HEK293T (cell line): ENCODE measurements around the gene HIVEP3.

ENCODE experiments used
- CTCF ChIA-PET: fragments of 350-600 bp; formaldehyde crosslinking; extraction: SDS; loops from one replicate; lab custom pipeline; 2021; ENCODE audit warnings: antibody characterized with exemption, inconsistent platforms; lab: Yijun Ruan, JAX
- POLR2A ChIA-PET: fragments of 350-600 bp; formaldehyde crosslinking; extraction: SDS; loops from one replicate; lab custom pipeline; 2020; ENCODE audit warnings: antibody characterized with exemption, inconsistent platforms; lab: Yijun Ruan, JAX
- DNase-seq: peaks from one replicate; pipeline ENCODE4 v3.0.0; 2012; ENCODE audit warnings: mixed read lengths; ENCODE audit errors: extremely low spot score
- ARNT ChIP-seq: fragments of 450-650 bp; IDR thresholded peaks from 2 replicates; pipeline ENCODE4 v1.6.1; 2017; ENCODE audit warnings: mild to moderate bottlenecking
- BHLHE40 ChIP-seq: fragments of 450-650 bp; IDR thresholded peaks from 2 replicates; pipeline ENCODE4 v1.6.1; 2016; ENCODE audit warnings: mild to moderate bottlenecking, moderate library complexity, borderline replicate concordance
- CTBP1 ChIP-seq: fragments of 450-650 bp; IDR thresholded peaks from 2 replicates; pipeline ENCODE4 v1.6.1; 2016; ENCODE audit warnings: borderline replicate concordance
- ELF4 ChIP-seq: fragments of 450-650 bp; IDR thresholded peaks from 2 replicates; pipeline ENCODE4 v1.6.1; 2017; ENCODE audit warnings: antibody characterized with exemption
- FOXA1 ChIP-seq: fragments of 450-650 bp; IDR thresholded peaks from 2 replicates; pipeline ENCODE4 v1.6.1; 2016; ENCODE audit warnings: mild to moderate bottlenecking
- FOXK2 ChIP-seq: fragments of 450-650 bp; IDR thresholded peaks from 2 replicates; pipeline ENCODE4 v1.6.1; 2016; ENCODE audit warnings: mild to moderate bottlenecking
- FOXM1 ChIP-seq: fragments of 450-650 bp; IDR thresholded peaks from 2 replicates; pipeline ENCODE4 v1.6.1; 2017; ENCODE audit warnings: mild to moderate bottlenecking, borderline replicate concordance
- HDGF ChIP-seq: fragments of 450-650 bp; IDR thresholded peaks from 2 replicates; pipeline ENCODE4 v1.6.1; 2017; ENCODE audit warnings: antibody characterized with exemption, borderline replicate concordance
- L3MBTL2 ChIP-seq: fragments of 450-650 bp; conservative IDR thresholded peaks from 2 replicates; pipeline ENCODE4 v1.6.1; 2016; ENCODE audit warnings: mild to moderate bottlenecking
- LEF1 ChIP-seq: fragments of 450-650 bp; IDR thresholded peaks from 2 replicates; pipeline ENCODE4 v1.6.1; 2017; ENCODE audit warnings: mild to moderate bottlenecking, borderline replicate concordance
- NFRKB ChIP-seq: fragments of 450-650 bp; IDR thresholded peaks from 2 replicates; pipeline ENCODE4 v1.6.1; 2016; ENCODE audit warnings: mild to moderate bottlenecking, moderate library complexity
- SP1 ChIP-seq: fragments of 450-650 bp; IDR thresholded peaks from 2 replicates; pipeline ENCODE4 v1.6.1; 2017
- SUZ12 ChIP-seq: fragments of 450-650 bp; IDR thresholded peaks from 2 replicates; pipeline ENCODE4 v1.6.1; 2016; ENCODE audit warnings: mild to moderate bottlenecking
- TARDBP ChIP-seq: fragments of 450-650 bp; IDR thresholded peaks from 2 replicates; pipeline ENCODE4 v1.6.1; 2016
- ZNF384 ChIP-seq: fragments of 450-650 bp; IDR thresholded peaks from 2 replicates; pipeline ENCODE4 v1.6.1; 2016
- TF ChIP-seq, protein P1 (sequence below): fragments of 450-650 bp; IDR thresholded peaks from 2 replicates; pipeline ENCODE4 v1.6.1; 2016

The HIVEP3 gene

DNA sequence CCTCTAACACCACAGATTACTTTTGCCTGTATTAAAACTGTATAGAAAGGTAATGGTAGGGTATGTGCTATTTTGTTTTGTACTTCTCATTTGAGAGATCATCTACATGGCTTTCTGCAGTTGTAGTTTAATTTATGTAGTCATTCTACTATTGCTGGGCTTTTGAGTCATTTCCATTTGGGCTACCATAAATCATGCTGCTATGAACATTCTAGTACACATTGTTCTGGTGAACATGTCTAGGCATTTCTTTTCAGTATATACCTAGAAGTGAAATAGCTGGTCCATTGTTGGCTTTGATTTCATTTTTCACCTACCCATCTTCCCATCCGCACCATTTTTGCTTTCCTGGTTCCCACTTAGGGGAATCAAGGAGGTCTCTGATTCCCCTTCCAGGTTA lies 453.0 kb downstream of the HIVEP3 start:
- TF ChIP-seq NFRKB (no peak), HDGF (no peak), SUZ12 (no peak), CTBP1 (no peak), BHLHE40 (no peak), FOXA1 (no peak), SP1 (no peak), ARNT (no peak), ZNF384 (no peak)
- no peak for DNase-seq
- ChIA-PET CTCF (no interaction called here), POLR2A (no interaction called here)

GRCh38 chr1:41464885-41465284 lies 453.8 kb downstream of the HIVEP3 start:
- TF ChIP-seq CTBP1 (no peak), ZNF384 (no peak), TARDBP (no peak), SUZ12 (no peak), ELF4 (no peak), SP1 (no peak), FOXK2 (no peak), FOXM1 (no peak), LEF1 (no peak)
- TF ChIP-seq, protein P1, sequence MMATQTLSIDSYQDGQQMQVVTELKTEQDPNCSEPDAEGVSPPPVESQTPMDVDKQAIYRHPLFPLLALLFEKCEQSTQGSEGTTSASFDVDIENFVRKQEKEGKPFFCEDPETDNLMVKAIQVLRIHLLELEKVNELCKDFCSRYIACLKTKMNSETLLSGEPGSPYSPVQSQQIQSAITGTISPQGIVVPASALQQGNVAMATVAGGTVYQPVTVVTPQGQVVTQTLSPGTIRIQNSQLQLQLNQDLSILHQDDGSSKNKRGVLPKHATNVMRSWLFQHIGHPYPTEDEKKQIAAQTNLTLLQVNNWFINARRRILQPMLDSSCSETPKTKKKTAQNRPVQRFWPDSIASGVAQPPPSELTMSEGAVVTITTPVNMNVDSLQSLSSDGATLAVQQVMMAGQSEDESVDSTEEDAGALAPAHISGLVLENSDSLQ, result no peak
- DNase-seq, result no peak

GRCh38 chr1:41463516-41463915 lies 455.2 kb downstream of the HIVEP3 start:
- CTCF ChIA-PET, result interaction anchor here (1.1 to 1.6 kb wide), 2 partner anchors 13 to 28 kb away, joined by 3 to 5 read pairs; no protein-coding TSS in a partner anchor
- no peak for DNase-seq
- no peak for TF ChIP-seq ZNF384
- TF ChIP-seq SUZ12, result no peak
- no peak for TF ChIP-seq TARDBP
- no peak for TF ChIP-seq ARNT
- TF ChIP-seq FOXK2, result no peak
- no peak for TF ChIP-seq HDGF
- no peak for TF ChIP-seq NFRKB
- no peak for TF ChIP-seq SP1
- TF ChIP-seq LEF1, result no peak
- no peak for TF ChIP-seq ELF4
- TF ChIP-seq, protein P1, result no peak
- TF ChIP-seq FOXM1, result no peak
- no peak for TF ChIP-seq CTBP1
- TF ChIP-seq FOXA1, result no peak
- no peak for TF ChIP-seq BHLHE40
- no peak for TF ChIP-seq L3MBTL2
- POLR2A ChIA-PET, result no interaction called here

More at GRCh38 chr1:41464885-41465284, 453.8 kb downstream of the HIVEP3 start:
- POLR2A ChIA-PET, result no interaction called here
- CTCF ChIA-PET, result interaction anchor here (1.1 to 1.6 kb wide), 3 partner anchors 11 to 29 kb away, joined by 3 to 5 read pairs (median 5); no protein-coding TSS in a partner anchor

DNA sequence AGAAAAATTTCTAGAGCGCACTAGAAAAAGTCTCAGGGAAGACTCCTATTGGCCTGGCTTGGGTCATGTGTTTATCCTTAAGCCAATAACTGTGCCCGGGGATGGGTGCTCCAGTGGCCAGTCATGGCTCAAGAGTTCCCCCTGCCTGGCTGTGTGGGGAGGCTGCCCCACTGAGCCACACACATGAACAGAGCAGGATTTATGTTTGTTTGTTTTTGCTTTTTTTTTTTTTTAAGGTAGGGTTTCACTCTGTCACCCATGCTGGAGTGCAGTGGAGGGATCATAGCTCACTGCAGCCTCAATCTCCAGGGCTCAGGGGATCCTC lies 456.1 kb downstream of the HIVEP3 start:
- no peak for DNase-seq
- TF ChIP-seq FOXA1 (no peak), ARNT (no peak), ZNF384 (no peak), LEF1 (no peak), ELF4 (no peak), FOXK2 (no peak), SUZ12 (no peak)
- ChIA-PET CTCF (interaction anchor here (1.1 kb wide), 1 partner anchor 30 kb away, joined by 3 read pairs; no protein-coding TSS in a partner anchor), POLR2A (no interaction called here)

DNA sequence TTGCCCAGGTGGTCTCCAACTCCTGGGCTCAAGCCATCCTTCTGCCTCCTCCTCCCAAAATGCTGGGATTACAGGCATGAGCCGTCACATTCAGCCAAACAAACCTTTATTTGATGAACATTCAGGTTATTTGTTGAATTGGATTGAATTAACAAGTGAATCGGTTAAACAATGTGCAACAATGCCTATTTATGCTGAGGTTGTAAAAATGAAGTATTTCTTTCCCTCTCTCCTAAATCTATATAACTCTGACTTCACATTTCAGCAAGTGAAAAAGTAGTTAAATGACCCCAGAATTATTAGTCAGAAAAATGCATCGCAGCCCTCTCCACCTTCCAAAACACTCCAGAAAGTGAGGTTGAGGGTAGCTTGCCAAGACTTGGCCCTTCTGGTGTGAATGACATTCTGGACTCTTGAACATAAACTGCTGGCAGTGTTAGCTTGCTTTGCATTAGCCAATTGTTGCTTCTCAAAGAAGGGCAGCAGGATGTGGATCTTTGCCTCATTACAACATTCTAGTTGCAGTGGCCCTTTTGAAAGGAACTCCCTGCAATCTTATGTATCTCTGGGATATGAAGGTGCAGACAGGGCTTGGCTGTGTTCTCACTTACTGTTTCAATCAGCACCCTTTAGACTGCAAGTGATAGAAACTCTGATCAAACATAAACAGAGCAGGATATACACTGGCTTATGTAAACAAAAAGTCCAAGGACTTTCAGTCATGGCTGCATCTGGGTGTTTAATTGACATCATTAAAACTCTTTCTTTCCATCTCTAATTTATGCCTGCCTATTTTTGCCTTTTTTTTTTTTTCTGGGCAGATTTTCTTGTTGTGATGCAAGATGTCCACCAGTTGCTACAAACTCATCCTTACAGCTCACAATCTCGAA lies 456.7 kb downstream of the HIVEP3 start:
- no peak for DNase-seq
- POLR2A ChIA-PET, result no interaction called here
- CTCF ChIA-PET, result interaction anchor here (1.1 kb wide), 1 partner anchor 29 kb away, joined by 3 read pairs; no protein-coding TSS in a partner anchor
- TF ChIP-seq FOXA1 (no peak), HDGF (no peak), CTBP1 (no peak), SUZ12 (no peak), ARNT (no peak), FOXM1 (no peak), L3MBTL2 (no peak), NFRKB (no peak), FOXK2 (no peak), ELF4 (no peak), SP1 (no peak), LEF1 (no peak), ZNF384 (no peak), BHLHE40 (no peak), TARDBP (no peak)
- TF ChIP-seq, protein P1, result no peak

GRCh38 chr1:41456847-41457540 lies 461.7 kb downstream of the HIVEP3 start:
- DNase-seq, result no peak
- TF ChIP-seq FOXK2 (no peak), FOXM1 (no peak), BHLHE40 (no peak), TARDBP (no peak), SP1 (no peak), FOXA1 (no peak), LEF1 (no peak), L3MBTL2 (no peak), HDGF (no peak), CTBP1 (no peak), ELF4 (no peak), NFRKB (no peak), ZNF384 (no peak), SUZ12 (no peak), ARNT (no peak)
- TF ChIP-seq, protein P1, result no peak
- ChIA-PET POLR2A (interaction anchor here (1.0 kb wide), 1 partner anchor 38 kb away, joined by 3 read pairs; no protein-coding TSS in a partner anchor), CTCF (no interaction called here)
